Adipocyte (in vitro differentiated cells): Measurements from ENCODE around the gene CPS1.

ENCODE experiments used
- DNase-seq: peaks from one replicate; pipeline ENCODE4 v3.0.0-alpha.2; 2015; ENCODE audit warnings: low read depth
- H3K27me3 ChIP-seq: replicated peaks from 2 replicates; pipeline ENCODE4 v1.7.0; 2013; ENCODE audit warnings: mild to moderate bottlenecking, low read length, moderate library complexity; ENCODE audit not compliant: control insufficient read depth, insufficient read depth
- H3K36me3 ChIP-seq: 2 replicates; pipeline ENCODE4 v1.7.0; 2013; ENCODE audit warnings: low read length, mild to moderate bottlenecking, moderate library complexity; ENCODE audit not compliant: control insufficient read depth, insufficient read depth, severe bottlenecking
- H3K4me1 ChIP-seq: 2 replicates; pipeline ENCODE4 v1.7.0; 2013; ENCODE audit warnings: mild to moderate bottlenecking, low read length, moderate library complexity; ENCODE audit not compliant: control insufficient read depth, insufficient read depth
- H3K4me3 ChIP-seq: 2 replicates; pipeline ENCODE4 v1.7.0; 2013; ENCODE audit warnings: mild to moderate bottlenecking, low read length, moderate library complexity
- H3K9ac ChIP-seq: 2 replicates; pipeline ENCODE4 v1.7.0; 2013; ENCODE audit warnings: mild to moderate bottlenecking, low read length, moderate library complexity
- H3K9me3 ChIP-seq: 2 replicates; pipeline ENCODE4 v1.7.0; 2013; ENCODE audit warnings: mild to moderate bottlenecking, low read length, moderate library complexity; ENCODE audit not compliant: control insufficient read depth

Gene CPS1

GRCh38 chr2:210556329-210556980 is at the start of gene CPS1:
TSS of gene CPS1 (plus strand) at chr2:210556599. CDS start at chr2:210556734, 135 bp downstream.
- H3K36me3 ChIP-seq, result no peaks in the 10 kb centered on the region
- H3K4me1 ChIP-seq, result peaks cover 10% of the 10 kb centered on the region
- H3K4me3 ChIP-seq, result no peak within 1 kb of the TSS
- H3K27me3 ChIP-seq, result no peaks in the 10 kb centered on the region
- no peak within 1 kb of the TSS for H3K9ac ChIP-seq
- no peak for DNase-seq
- no peaks in the 10 kb centered on the region for H3K9me3 ChIP-seq

- H3K27me3 ChIP-seq, result no peaks in the 10 kb centered on the region
- DNase-seq, result no peak
- no peaks in the 10 kb centered on the region for H3K36me3 ChIP-seq
- H3K4me1 ChIP-seq, result no peaks in the 10 kb centered on the region
- peaks cover 7% of the 10 kb centered on the region for H3K9me3 ChIP-seq
- no peak overlapping the region for H3K4me3 ChIP-seq
- no peak overlapping the region for H3K9ac ChIP-seq
Measured at GRCh38 chr2:210515911-210516310, 40.5 kb upstream of the CPS1 start.

- Histone ChIP-seq H3K36me3 (no peaks in the 10 kb centered on the region), H3K9me3 (peaks cover 7% of the 10 kb centered on the region), H3K4me1 (no peaks in the 10 kb centered on the region), H3K27me3 (no peaks in the 10 kb centered on the region), H3K9ac (no peak overlapping the region), H3K4me3 (no peak overlapping the region)
- no peak for DNase-seq
Measured at GRCh38 chr2:210517264-210517663, 39.1 kb upstream of the CPS1 start.

- Histone ChIP-seq H3K4me3 (no peak overlapping the region), H3K9me3 (no peaks in the 10 kb centered on the region), H3K9ac (no peak overlapping the region), H3K27me3 (no peaks in the 10 kb centered on the region), H3K36me3 (no peaks in the 10 kb centered on the region), H3K4me1 (no peaks in the 10 kb centered on the region)
- no peak for DNase-seq
Measured at GRCh38 chr2:210519594-210519993, 36.8 kb upstream of the CPS1 start.

- Histone ChIP-seq H3K9ac (no peak overlapping the region), H3K4me1 (no peaks in the 10 kb centered on the region), H3K36me3 (no peaks in the 10 kb centered on the region), H3K9me3 (no peaks in the 10 kb centered on the region), H3K27me3 (no peaks in the 10 kb centered on the region), H3K4me3 (no peak overlapping the region)
- no peak for DNase-seq
Measured at GRCh38 chr2:210522399-210522798, 34.0 kb upstream of the CPS1 start.

GRCh38 chr2:210523650-210524289 is 32.6 kb upstream of the CPS1 start:
- Histone ChIP-seq H3K9ac (no peak overlapping the region), H3K9me3 (no peaks in the 10 kb centered on the region), H3K4me3 (no peak overlapping the region), H3K36me3 (no peaks in the 10 kb centered on the region), H3K27me3 (no peaks in the 10 kb centered on the region), H3K4me1 (no peaks in the 10 kb centered on the region)
- no peak for DNase-seq

GRCh38 chr2:210524533-210524932 is 31.9 kb upstream of the CPS1 start:
- Histone ChIP-seq H3K4me3 (no peak overlapping the region), H3K4me1 (no peaks in the 10 kb centered on the region), H3K27me3 (no peaks in the 10 kb centered on the region), H3K9ac (no peak overlapping the region), H3K36me3 (no peaks in the 10 kb centered on the region), H3K9me3 (no peaks in the 10 kb centered on the region)
- DNase-seq, result no peak

- H3K27me3 ChIP-seq, result no peaks in the 10 kb centered on the region
- no peaks in the 10 kb centered on the region for H3K9me3 ChIP-seq
- H3K4me1 ChIP-seq, result peaks cover 5% of the 10 kb centered on the region
- no peak for DNase-seq
- H3K36me3 ChIP-seq, result no peaks in the 10 kb centered on the region
- no peak overlapping the region for H3K4me3 ChIP-seq
- H3K9ac ChIP-seq, result no peak overlapping the region
Measured at GRCh38 chr2:210527286-210527685, 29.1 kb upstream of the CPS1 start.

GRCh38 chr2:210528716-210529115 is 27.7 kb upstream of the CPS1 start:
- Histone ChIP-seq H3K9ac (no peak overlapping the region), H3K4me3 (no peak overlapping the region), H3K9me3 (no peaks in the 10 kb centered on the region), H3K4me1 (peaks cover 5% of the 10 kb centered on the region), H3K36me3 (no peaks in the 10 kb centered on the region), H3K27me3 (no peaks in the 10 kb centered on the region)
- peak; percentile 6 for DNase-seq

- H3K36me3 ChIP-seq, result no peaks in the 10 kb centered on the region
- no peak overlapping the region for H3K9ac ChIP-seq
- no peak for DNase-seq
- H3K4me3 ChIP-seq, result no peak overlapping the region
- no peaks in the 10 kb centered on the region for H3K27me3 ChIP-seq
- H3K9me3 ChIP-seq, result no peaks in the 10 kb centered on the region
- H3K4me1 ChIP-seq, result peaks cover 5% of the 10 kb centered on the region
Measured at GRCh38 chr2:210531050-210531449, 25.3 kb upstream of the CPS1 start.

- Histone ChIP-seq H3K9ac (no peak overlapping the region), H3K27me3 (no peaks in the 10 kb centered on the region), H3K4me3 (no peak overlapping the region), H3K36me3 (no peaks in the 10 kb centered on the region), H3K4me1 (peaks cover 5% of the 10 kb centered on the region), H3K9me3 (no peaks in the 10 kb centered on the region)
- DNase-seq, result no peak
Measured at GRCh38 chr2:210531482-210531881, 24.9 kb upstream of the CPS1 start.

- Histone ChIP-seq H3K4me1 (peaks cover 5% of the 10 kb centered on the region), H3K4me3 (no peak overlapping the region), H3K9me3 (no peaks in the 10 kb centered on the region), H3K27me3 (no peaks in the 10 kb centered on the region), H3K36me3 (no peaks in the 10 kb centered on the region), H3K9ac (no peak overlapping the region)
- DNase-seq, result no peak
Measured at GRCh38 chr2:210533389-210533788, 23.0 kb upstream of the CPS1 start.
